GM23338 (cell line): ENCODE measurements around the gene LRP1B. TPM values are rescaled to one million over a fixed set of nuclear protein-coding genes. Genes with fewer than 3 reads are reported as not detected.
A peak's percentile ranks its signal among the peaks of the same experiment; 100 is the strongest.

Source experiments
- ATAC-seq: fragments of 200-7000 bp; cut with Tn5 transposase; 3 replicates; pipeline ENCODE4 v1.9.1; 2020
- DNase-seq: peaks from one replicate; pipeline ENCODE4 v3.0.0-alpha.2; 2015; ENCODE audit warnings: low spot score
- H2AFZ ChIP-seq: fragments of 200-600 bp; sonication (generic); 2 replicates; pipeline ENCODE4 v1.8.0; 2016; ENCODE audit warnings: antibody characterized with exemption, mild to moderate bottlenecking, moderate library complexity
- H3F3A ChIP-seq: fragments of 200-600 bp; sonication (generic); replicated peaks from 2 replicates; pipeline ENCODE4 v1.8.0; 2017; ENCODE audit warnings: antibody characterized with exemption, mixed run types, low read depth
- H3K27ac ChIP-seq: fragments of 200-600 bp; sonication (generic); 2 replicates; pipeline ENCODE4 v1.6.1; 2016; ENCODE audit warnings: low read depth
- H3K27me3 ChIP-seq: fragments of 200-600 bp; sonication (generic); 2 replicates; pipeline ENCODE4 v1.8.0; 2016; ENCODE audit warnings: mild to moderate bottlenecking, mixed run types, moderate library complexity; ENCODE audit not compliant: insufficient read depth
- H3K36me3 ChIP-seq: fragments of 200-600 bp; sonication (generic); 2 replicates; pipeline ENCODE4 v1.8.0; 2016; ENCODE audit warnings: mild to moderate bottlenecking; ENCODE audit not compliant: insufficient read depth
- H3K4me1 ChIP-seq: fragments of 200-600 bp; sonication (generic); 2 replicates; pipeline ENCODE4 v1.8.0; 2016; ENCODE audit warnings: mild to moderate bottlenecking, moderate library complexity; ENCODE audit not compliant: insufficient read depth
- H3K4me2 ChIP-seq: fragments of 200-600 bp; sonication (generic); 2 replicates; pipeline ENCODE4 v1.7.1; 2017; ENCODE audit warnings: mixed run types
- H3K4me3 ChIP-seq: fragments of 200-600 bp; sonication (generic); 2 replicates; pipeline ENCODE4 v1.6.1; 2016; ENCODE audit warnings: mixed run types
- H3K79me2 ChIP-seq: fragments of 200-600 bp; sonication (generic); replicated peaks from 2 replicates; pipeline ENCODE4 v1.8.0; 2017; ENCODE audit warnings: mild to moderate bottlenecking; ENCODE audit not compliant: insufficient read depth
- H3K9me2 ChIP-seq: fragments of 200-600 bp; sonication (generic); 2 replicates; pipeline ENCODE4 v1.8.0; 2017; ENCODE audit not compliant: insufficient read depth
- H4K20me1 ChIP-seq: fragments of 200-600 bp; sonication (generic); replicated peaks from 2 replicates; pipeline ENCODE4 v1.8.0; 2017; ENCODE audit warnings: mild to moderate bottlenecking; ENCODE audit not compliant: insufficient read depth
- H3K27ac Mint-ChIP-seq: 2 replicates; pipeline ENCODE4 v1.8.0; 2020; ENCODE audit warnings: inconsistent platforms, mild to moderate bottlenecking, moderate library complexity, mixed read lengths
- H3K27me3 Mint-ChIP-seq: 3 replicates; pipeline ENCODE4 v1.8.0; 2022; ENCODE audit warnings: low read depth, mild to moderate bottlenecking, moderate library complexity, mixed read lengths, inconsistent platforms; ENCODE audit not compliant: insufficient read depth, poor library complexity
- H3K36me3 Mint-ChIP-seq: 3 replicates; pipeline ENCODE4 v1.8.0; 2021; ENCODE audit warnings: low read depth, mild to moderate bottlenecking, inconsistent platforms, moderate library complexity, mixed read lengths
- H3K4me1 Mint-ChIP-seq: 3 replicates; pipeline ENCODE4 v1.8.0; 2020; ENCODE audit warnings: mild to moderate bottlenecking, inconsistent platforms, mixed read lengths
- H3K4me3 Mint-ChIP-seq: 3 replicates; pipeline ENCODE4 v1.8.0; 2021; ENCODE audit warnings: moderate library complexity, mild to moderate bottlenecking, inconsistent platforms, mixed read lengths
- H3K9me3 Mint-ChIP-seq: 3 replicates; pipeline ENCODE4 v1.8.0; 2020; ENCODE audit warnings: moderate library complexity, mild to moderate bottlenecking, inconsistent platforms, mixed read lengths
- CREB1 ChIP-seq: fragments of 250-450 bp; sonication (Bioruptor Pico); IDR thresholded peaks from 2 replicates; pipeline ENCODE4 v1.5.0; 2020; ENCODE audit warnings: low read depth, mild to moderate bottlenecking, moderate library complexity
- CTCF ChIP-seq, 2 experiments: fragments of 200-600 bp in 1 of 2; sonication (generic) in 1 of 2; conservative IDR thresholded peaks; 2 replicates each; pipeline versions ENCODE4 v1.5.1 to v1.6.1; 2016 to 2017; ENCODE audit warnings: antibody characterized with exemption in 2 of 2, low read depth in 2 of 2, mild to moderate bottlenecking in 2 of 2, moderate library complexity in 1 of 2
- ETS1 ChIP-seq: IDR thresholded peaks from 2 replicates; pipeline ENCODE4 v1.6.1; 2016; ENCODE audit warnings: antibody characterized with exemption
- EZH2 ChIP-seq: fragments of 200-600 bp; sonication (generic); IDR thresholded peaks from one replicate; pipeline ENCODE4 v1.8.0; 2017; ENCODE audit warnings: antibody characterized with exemption, mild to moderate bottlenecking, low read depth; ENCODE audit not compliant: unreplicated experiment
- EZH2phosphoT487 ChIP-seq: fragments of 200-600 bp; sonication (generic); IDR thresholded peaks from one replicate; pipeline ENCODE4 v1.8.1; 2018; ENCODE audit warnings: antibody characterized with exemption; ENCODE audit not compliant: unreplicated experiment
- JUNB ChIP-seq: IDR thresholded peaks from one replicate; pipeline ENCODE4 v1.6.1; 2016; ENCODE audit warnings: antibody characterized with exemption; ENCODE audit not compliant: unreplicated experiment
- NANOG ChIP-seq: IDR thresholded peaks from 2 replicates; pipeline ENCODE4 v1.6.1; 2016; ENCODE audit warnings: antibody characterized with exemption, borderline replicate concordance
- POLR2AphosphoS5 ChIP-seq: IDR thresholded peaks from 2 replicates; pipeline ENCODE4 v1.6.1; 2016; ENCODE audit warnings: antibody characterized with exemption, low read depth
- REST ChIP-seq: IDR thresholded peaks from one replicate; pipeline ENCODE4 v1.6.1; 2018; ENCODE audit warnings: antibody characterized with exemption; ENCODE audit not compliant: unreplicated experiment
- STAT1 ChIP-seq: IDR thresholded peaks from one replicate; pipeline ENCODE4 v1.6.1; 2016; ENCODE audit warnings: antibody characterized with exemption; ENCODE audit not compliant: unreplicated experiment
- ZNF114 ChIP-seq: fragments of 250-450 bp; sonication (Bioruptor Pico); IDR thresholded peaks from 2 replicates; pipeline ENCODE4 v1.5.0; 2020; ENCODE audit warnings: mild to moderate bottlenecking, moderate library complexity
- ZNF331 ChIP-seq: fragments of 250-450 bp; sonication (Bioruptor Pico); IDR thresholded peaks from 2 replicates; pipeline ENCODE4 v1.5.0; 2020; ENCODE audit warnings: low read depth, mild to moderate bottlenecking, moderate library complexity
- ZNF462 ChIP-seq: fragments of 250-450 bp; sonication (Bioruptor Pico); IDR thresholded peaks from 2 replicates; pipeline ENCODE4 v1.5.0; 2020; ENCODE audit warnings: mild to moderate bottlenecking, moderate library complexity
- polyA plus RNA-seq: library from polyadenylated mRNA; unstranded; fragments of >200 nt; fragmentation: Nextera tagmentation; extraction: Ambion mirVana; gene quantifications from 2 replicates; pipeline ENCODE4 v1.2.1, GENCODE V29; 2016
- total RNA-seq: library from RNA; depleted of rRNA; stranded (reverse); fragments of >200 nt; shearing (Covaris generic); gene quantifications from 2 replicates; pipeline ENCODE4 v1.2.3, GENCODE V29; 2014

LRP1B gene
- total and polyA plus RNA-seq, 2 experiments from 2014 or later: 0.15 to 0.97 TPM

- ATAC-seq: peak; percentile 86
- 0 out of 2 replicates have a peak overlapping the region, but pooled peaks have one; percentile 28 for H3K4me2 ChIP-seq
- Mint-ChIP-seq H3K4me1 (peaks cover 37% of the 10 kb centered on the region), H3K27ac (no peak overlapping the region), H3K27me3 (peaks cover 6% of the 10 kb centered on the region), H3K9me3 (peaks cover 11% of the 10 kb centered on the region; the same call in 2 of the 3 replicates), H3K4me3 (no peak overlapping the region), H3K36me3 (peaks cover 19% of the 10 kb centered on the region)
- H4K20me1 ChIP-seq: no peaks in the 10 kb centered on the region
- no peaks in the 10 kb centered on the region for H3K36me3 ChIP-seq
- H2AFZ ChIP-seq: no peak overlapping the region
- H3F3A ChIP-seq: no peaks in the 10 kb centered on the region
- no peak for TF ChIP-seq EZH2phosphoT487
- no peak for TF ChIP-seq STAT1
- TF ChIP-seq ZNF331 (CRISPR knock-in tag): no peak
- no peak for TF ChIP-seq JUNB
- no peak for TF ChIP-seq ZNF114 (CRISPR knock-in tag)
- TF ChIP-seq EZH2: no peak
- no peak for TF ChIP-seq REST
- TF ChIP-seq ETS1: no peak
- TF ChIP-seq CREB1: no peak
- no peak; the same call in 1 of the 2 replicates for TF ChIP-seq ZNF462 (CRISPR knock-in tag)
- TF ChIP-seq NANOG: peak; percentile 26; the same call in 1 of the 2 replicates
- TF ChIP-seq CTCF (conservative IDR thresholded peaks at IDR 0.05; ENCODE audit: low read depth in 2 of 2): peak; percentile 43 to 48
- no peak for TF ChIP-seq POLR2AphosphoS5
- H3K4me3 ChIP-seq: no peak overlapping the region
- H3K27me3 ChIP-seq: no peaks in the 10 kb centered on the region
- peaks cover 59% of the 10 kb centered on the region for H3K4me1 ChIP-seq
- no peaks in the 10 kb centered on the region for H3K79me2 ChIP-seq
- DNase-seq: peak; percentile 64
- H3K27ac ChIP-seq: peak overlapping the region; percentile 8; the same call in 1 of the 2 replicates
- H3K9me2 ChIP-seq: no peaks in the 10 kb centered on the region
Measured at GRCh38 chr2:141109633-141110032, 1021.2 kb downstream of the LRP1B start.
